GM21528 (cell line): Measurements from ENCODE around the gene FAM117A.
"Not testable (repeated sequence)": the region's sequence is repeated elsewhere in the genome, so short reads cannot be mapped to it uniquely, and the experiment has no call there.

Experiments
- ATAC-seq: cut with Tn5 transposase; IDR thresholded peaks from one replicate; pipeline ENCODE4 v1.9.1; 2021; ENCODE audit warnings: mild to moderate bottlenecking, moderate library complexity; ENCODE audit not compliant: unreplicated experiment, low FRiP score

FAM117A gene

DNA sequence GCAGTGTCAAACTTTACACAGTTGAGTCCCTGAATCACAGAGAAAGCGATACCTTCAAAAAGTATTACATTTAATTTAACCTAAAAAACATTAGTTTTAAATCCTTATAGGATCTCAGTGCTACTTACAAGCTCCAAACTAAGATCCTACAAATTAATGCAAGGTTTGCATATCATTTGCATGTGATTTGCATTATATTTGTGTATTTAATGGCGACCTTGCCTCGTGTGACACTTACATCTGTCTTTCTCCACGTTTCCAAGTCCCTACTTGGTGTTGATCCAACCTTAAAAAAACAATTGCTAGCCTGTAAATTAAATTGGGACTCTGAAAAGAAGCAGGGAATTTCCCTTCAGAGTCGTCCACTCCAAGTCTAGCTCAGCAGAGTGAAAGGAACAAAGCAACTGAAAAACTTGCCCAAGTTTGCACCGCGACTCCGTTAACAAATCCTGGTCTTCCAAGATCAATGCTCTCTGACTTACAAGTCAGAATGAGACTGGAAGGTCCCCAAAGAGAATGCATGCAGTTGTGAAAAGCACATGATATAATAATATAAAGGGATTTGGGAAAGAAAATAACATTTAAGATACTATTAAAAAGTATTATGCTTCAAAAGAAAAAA is 739 bp upstream of the FAM117A start:
- no peak for ATAC-seq

- no peak for ATAC-seq
These were observed 1.6 kb downstream of the FAM117A start for GRCh38 chr17:49762151-49762941.

DNA sequence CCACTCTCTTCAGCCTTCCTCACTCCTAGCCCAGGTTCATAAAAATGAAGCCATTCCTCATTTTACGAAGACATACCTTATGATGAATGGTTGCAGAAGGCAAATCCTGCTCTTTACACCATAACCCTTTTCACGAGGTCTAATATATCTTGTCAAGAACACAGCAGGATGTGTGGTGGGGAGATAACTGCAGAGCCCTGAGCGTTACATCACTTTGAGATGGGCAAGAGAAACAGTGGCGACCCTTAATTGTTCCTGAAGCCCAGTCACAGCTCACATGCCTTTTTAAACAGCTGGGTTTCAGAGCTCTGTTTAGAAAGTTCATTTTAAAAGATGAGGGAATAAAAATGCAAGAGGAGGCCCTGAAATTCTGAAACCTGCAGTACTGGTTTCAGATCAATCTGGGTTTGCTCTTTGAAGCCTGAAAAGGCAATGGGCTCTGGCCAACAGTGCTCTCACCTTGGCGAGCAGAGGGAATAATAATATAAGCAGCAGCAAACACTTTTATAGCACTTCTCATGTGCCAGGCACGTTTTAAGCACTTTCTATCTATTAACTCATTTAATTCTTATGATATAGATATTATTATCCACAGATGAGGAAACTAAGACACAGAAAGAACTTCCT is 2.9 kb downstream of the FAM117A start:
- no peak for ATAC-seq

GRCh38 chr17:49760296-49760695 is 3.6 kb downstream of the FAM117A start:
- no peak for ATAC-seq

GRCh38 chr17:49759203-49759602 is 4.7 kb downstream of the FAM117A start:
- ATAC-seq: no peak

DNA sequence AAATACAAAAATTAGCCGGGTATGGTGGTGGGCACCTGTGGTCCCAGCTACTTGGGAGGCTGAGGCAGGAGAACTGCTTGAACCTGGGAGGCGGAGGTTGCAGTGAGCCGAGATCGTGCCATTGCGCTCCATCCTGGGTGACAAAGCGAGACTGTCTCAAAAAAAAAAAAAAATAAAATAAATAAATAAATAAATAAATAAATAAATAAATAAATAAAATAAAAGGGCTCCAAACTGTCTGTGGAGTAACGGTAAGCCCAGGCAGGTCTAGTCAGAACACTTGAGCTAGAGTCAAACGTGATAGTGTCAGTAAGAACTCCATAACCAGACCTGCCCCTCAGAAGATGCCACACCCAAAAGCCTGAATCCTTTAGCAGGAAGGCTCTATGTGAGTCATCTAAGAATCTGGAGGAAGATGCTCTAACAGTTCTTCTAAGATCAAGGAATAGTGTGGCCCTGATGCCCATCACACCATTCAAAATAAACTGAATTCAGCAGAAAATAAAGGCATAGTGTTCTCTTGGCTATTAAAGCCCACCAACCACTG is 5.4 kb downstream of the FAM117A start:
- not testable (repeated sequence) for ATAC-seq

- ATAC-seq: no peak
These were observed 6.7 kb downstream of the FAM117A start for GRCh38 chr17:49757151-49757777.

- no peak for ATAC-seq
These were observed 7.4 kb downstream of the FAM117A start for GRCh38 chr17:49756323-49757150.

GRCh38 chr17:49755663-49756283 is 8.2 kb downstream of the FAM117A start:
- ATAC-seq: no peak

DNA sequence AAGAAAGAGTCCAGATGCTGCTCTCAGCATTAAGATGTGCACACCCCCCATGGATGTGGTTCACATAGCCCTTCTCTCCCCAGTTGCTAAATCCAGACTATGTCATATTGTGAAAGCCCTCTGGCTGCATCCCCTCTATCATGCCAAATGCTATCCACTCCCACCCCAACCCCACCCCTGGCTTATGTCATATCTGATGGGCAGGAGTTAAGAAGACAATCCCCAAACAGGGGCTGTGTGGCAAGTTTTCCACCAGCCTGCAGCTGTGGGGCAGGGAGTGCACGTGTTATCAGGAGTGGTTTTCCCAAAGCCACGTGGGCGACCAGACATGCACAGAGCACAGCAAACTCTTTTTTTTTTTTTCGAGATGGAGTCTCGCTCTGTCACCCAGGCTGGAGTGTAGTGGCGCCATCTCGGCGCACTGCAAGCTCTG is 10.0 kb downstream of the FAM117A start:
- no peak for ATAC-seq

DNA sequence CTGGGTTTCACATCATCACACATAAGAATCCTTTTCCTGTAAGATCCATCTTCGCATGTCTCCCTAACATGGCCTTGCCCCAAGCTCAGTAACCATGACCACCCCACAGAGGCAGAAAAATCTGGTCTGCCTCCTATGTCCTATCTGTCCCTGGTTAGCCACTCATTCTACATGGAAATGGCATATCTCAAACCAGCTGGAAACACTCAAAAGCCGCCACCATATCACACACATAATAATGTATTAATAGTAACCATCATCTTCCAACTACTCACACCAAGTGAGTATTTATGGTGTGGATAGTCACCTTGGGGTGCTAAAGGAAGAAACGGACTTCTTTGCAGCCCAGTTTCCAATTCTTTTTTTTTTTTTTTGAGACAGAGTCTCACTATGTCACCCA is 11.4 kb downstream of the FAM117A start:
- no peak for ATAC-seq

- ATAC-seq: no peak
These were observed 14.2 kb downstream of the FAM117A start for GRCh38 chr17:49749730-49750129.

DNA sequence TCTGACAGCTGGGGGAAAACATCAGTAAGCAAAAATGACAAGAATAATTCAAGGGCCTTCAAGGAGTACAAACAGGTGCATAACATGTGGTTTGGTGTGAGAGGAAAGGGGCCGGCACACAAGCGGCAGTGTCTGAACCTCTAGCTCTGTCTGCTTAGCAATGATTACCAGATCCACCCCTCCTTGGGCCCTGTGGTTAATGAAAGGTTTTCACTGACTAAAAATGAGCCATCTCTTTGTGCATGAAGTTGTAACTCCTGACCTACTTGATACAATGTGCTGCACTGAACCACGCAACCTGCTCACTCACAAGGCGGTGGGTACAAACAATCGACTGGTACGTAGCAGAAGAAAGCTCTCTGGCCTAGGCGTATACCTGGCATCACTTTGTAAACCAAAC is 15.1 kb downstream of the FAM117A start:
- ATAC-seq: peak; percentile 75

- no peak for ATAC-seq
These were observed 15.7 kb downstream of the FAM117A start for GRCh38 chr17:49748223-49748622.

- ATAC-seq: no peak
These were observed 16.3 kb downstream of the FAM117A start for GRCh38 chr17:49747632-49748031.

DNA sequence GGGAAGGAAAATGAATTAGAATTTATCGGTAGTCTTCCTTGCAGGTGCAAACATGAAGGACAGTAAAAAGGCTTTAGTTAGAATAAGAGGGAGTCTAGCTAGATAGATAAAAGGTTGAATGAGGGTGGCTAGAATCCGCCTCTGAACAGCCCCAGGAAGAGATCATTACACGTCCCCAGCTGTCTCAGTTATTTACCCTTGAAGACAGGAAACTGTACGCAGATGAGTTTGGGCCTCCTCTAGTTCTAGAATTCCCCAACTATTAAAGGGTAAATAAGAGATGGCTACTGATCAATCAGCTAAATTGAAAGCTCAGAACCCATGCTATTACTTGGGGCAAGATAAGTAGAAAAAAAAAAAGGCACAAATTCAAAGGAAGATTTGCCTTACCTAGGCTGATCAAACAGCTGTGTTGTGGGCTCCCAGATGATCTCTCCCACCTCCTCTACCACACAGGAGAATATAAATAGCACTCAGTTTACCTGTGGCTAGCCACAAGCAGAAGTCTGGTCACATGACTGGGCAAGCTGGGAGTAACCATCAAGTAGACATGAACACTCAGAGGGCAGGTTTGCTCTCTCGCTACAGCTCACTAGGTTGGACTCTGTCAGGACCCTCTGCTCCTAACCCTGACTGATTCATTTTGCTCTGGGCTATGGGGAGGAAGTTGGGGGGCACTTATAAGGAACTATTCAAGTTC is 17.0 kb downstream of the FAM117A start:
- peak; percentile 51 for ATAC-seq

DNA sequence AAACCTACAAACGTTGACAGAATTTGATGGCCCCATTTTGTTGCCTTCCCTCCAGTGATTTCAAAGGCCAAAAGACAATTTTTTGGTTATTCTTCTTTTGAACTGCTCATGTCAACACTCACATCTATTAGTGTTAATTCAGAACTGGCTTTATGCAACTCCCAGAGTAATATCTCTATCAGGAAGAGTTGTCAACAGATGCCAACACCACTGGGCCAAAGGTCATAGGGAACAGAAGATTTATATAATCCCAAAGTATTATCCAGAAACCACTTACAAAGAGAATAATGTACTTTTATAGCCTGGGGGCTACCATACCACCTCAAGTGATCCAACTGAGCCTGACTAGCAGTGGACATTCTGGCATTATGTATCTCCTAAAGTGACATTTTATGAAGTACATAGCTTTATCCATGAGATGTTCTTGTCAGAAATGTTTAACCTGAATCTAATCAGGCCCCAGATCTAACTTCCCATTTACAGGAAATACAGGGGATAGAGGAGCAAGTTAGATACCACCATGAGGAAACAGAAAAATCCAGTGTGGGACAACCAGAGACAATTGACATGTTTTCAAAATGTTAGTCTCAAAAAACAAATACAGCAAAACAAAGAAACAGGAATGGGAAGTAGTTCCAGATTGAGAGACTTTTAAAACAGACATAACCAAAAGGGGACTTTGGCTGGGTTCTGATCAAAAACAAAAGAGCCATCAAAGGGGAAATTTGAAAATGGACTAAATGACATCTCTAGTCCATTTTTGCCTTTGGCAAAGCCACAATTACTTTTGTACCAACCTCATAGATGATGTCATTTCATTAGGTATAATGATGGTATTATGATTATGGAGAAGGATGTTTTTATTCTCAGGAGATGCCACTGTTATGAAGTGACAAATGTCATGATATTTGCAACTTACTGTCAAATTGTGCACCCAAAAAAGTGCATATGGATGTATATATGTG is 18.5 kb downstream of the FAM117A start:
- ATAC-seq: no peak

- no peak for ATAC-seq
These were observed 21.7 kb downstream of the FAM117A start for GRCh38 chr17:49742166-49742638.
